ENCODE results near the gene HSF2. TPM values are rescaled to one million over a fixed set of nuclear protein-coding genes. Genes with fewer than 3 reads are reported as not detected.
A peak's percentile ranks its signal among the peaks of the same experiment; 100 is the strongest.

Gene HSF2
- total RNA-seq: 10 to 100 TPM; 41.8 to 47.6 TPM
- 18.0 TPM for polyA plus RNA-seq (2013, experiment 1 of 2)
- polyA plus RNA-seq (2013, experiment 2 of 2): 16.5 TPM
- 18.9 to 63.1 (median 40.4) reads per million in 172 experiments for total RNA-seq

GRCh38 chr6:122399348-122400120, at the start of gene HSF2:
Gene HSF2 (plus strand): TSS chr6:122399652. CDS start chr6:122399738, 86 bp downstream.
- Mint-ChIP-seq H3K4me1 (ENCODE audit: low read depth) (peaks cover 42% of the 10 kb centered on the region), H3K4me3 (peak within 1 kb of the TSS; percentile 100), H3K9me3 (no peaks in the 10 kb centered on the region), H3K27me3 (no peaks in the 10 kb centered on the region), H3K27ac (peak within 1 kb of the TSS; percentile 86), H3K36me3 (ENCODE audit: low read depth) (peaks cover 24% of the 10 kb centered on the region)
- peak; percentile 24 for TF ChIP-seq CTCF (IDR thresholded peaks at IDR 0.05)
- Histone ChIP-seq H3K4me1 (ENCODE audit: insufficient read depth, low read length) (peaks cover 12% of the 10 kb centered on the region), H3K27ac (ENCODE audit: low read depth in 1 of 2, low read length in 2 of 2) (peak within 1 kb of the TSS; percentile 70 to 89), H3K4me3 (ENCODE audit: low read length) (peak within 1 kb of the TSS; percentile 94), H3K27me3 (ENCODE audit: control insufficient read depth in 1 of 2, insufficient read depth in 2 of 2, low read length in 2 of 2) (no peaks in the 10 kb centered on the region), H3K9me3 (ENCODE audit: control insufficient read depth in 1 of 2, insufficient read depth in 1 of 2, low read length in 2 of 2) (no peaks in the 10 kb centered on the region), H3K36me3 (ENCODE audit: insufficient read depth, low read length) (no peaks in the 10 kb centered on the region)
- intact Hi-C loops (cut with DNase I, micrococcal nuclease): loop anchor here (1.0 to 10.0 kb wide), 4 partner anchors 53 to 1065 kb away; partner anchors contain the start of genes SERINC1 (in 2 of the 2) and TBC1D32 (in 1 of the 2)
- CTCF ChIA-PET: interaction anchor here (0.9 to 1.5 kb wide), 3 partner anchors 53 to 72 kb away, joined by 3 to 8 read pairs (median 4); partner anchors contain the start of gene SERINC1
- POLR2A ChIA-PET: interaction anchor here (0.6 to 1.6 kb wide), 8 partner anchors 9 to 131 kb away, joined by 3 to 26 read pairs (median 4); partner anchors contain the start of gene SERINC1
- DNase-seq: peak; percentile 86 to 98 (median 91)
- peak; percentile 94 for ATAC-seq (ENCODE audit: poor library complexity)

- Histone ChIP-seq H3K4me3 (ENCODE audit: low read length) (no peak overlapping the region), H3K9me3 (ENCODE audit: control insufficient read depth in 1 of 2, insufficient read depth in 1 of 2, low read length in 2 of 2) (no peaks in the 10 kb centered on the region), H3K27ac (ENCODE audit: low read depth in 1 of 2, low read length in 2 of 2) (no peak overlapping the region), H3K27me3 (ENCODE audit: control insufficient read depth in 1 of 2, insufficient read depth in 2 of 2, low read length in 2 of 2) (no peaks in the 10 kb centered on the region), H3K36me3 (ENCODE audit: insufficient read depth, low read length) (no peaks in the 10 kb centered on the region), H3K4me1 (ENCODE audit: insufficient read depth, low read length) (no peaks in the 10 kb centered on the region)
- Mint-ChIP-seq H3K27me3 (peaks cover 22% of the 10 kb centered on the region), H3K36me3 (ENCODE audit: low read depth) (no peaks in the 10 kb centered on the region), H3K4me3 (no peak overlapping the region), H3K4me1 (ENCODE audit: low read depth) (no peaks in the 10 kb centered on the region), H3K27ac (no peak overlapping the region), H3K9me3 (no peaks in the 10 kb centered on the region)
- DNase-seq (no peak), ATAC-seq (ENCODE audit: poor library complexity) (no peak)
- intact Hi-C loops (cut with DNase I, micrococcal nuclease): no loop called here
- CTCF ChIA-PET: no interaction called here
- POLR2A ChIA-PET: no interaction called here
- TF ChIP-seq CTCF (IDR thresholded peaks at IDR 0.05): no peak
Measured at GRCh38 chr6:122352981-122353664, 46.3 kb upstream of the HSF2 start.

- ChIA-PET POLR2A (no interaction called here), CTCF (interaction anchor here (0.6 kb wide), 1 partner anchor 204 kb away, joined by 3 read pairs; no protein-coding TSS in a partner anchor)
- no peak overlapping the region for H3K27ac ChIP-seq (ENCODE audit: low read depth in 1 of 2, low read length in 2 of 2)
- Mint-ChIP-seq H3K27ac (no peak overlapping the region), H3K4me3 (no peak overlapping the region), H3K27me3 (peaks cover 6% of the 10 kb centered on the region), H3K36me3 (ENCODE audit: low read depth) (no peaks in the 10 kb centered on the region), H3K4me1 (ENCODE audit: low read depth) (no peaks in the 10 kb centered on the region), H3K9me3 (no peaks in the 10 kb centered on the region)
- intact Hi-C loops (cut with DNase I, micrococcal nuclease): no loop called here
- no peaks in the 10 kb centered on the region for H3K4me1 ChIP-seq (ENCODE audit: insufficient read depth, low read length)
- no peaks in the 10 kb centered on the region for H3K36me3 ChIP-seq (ENCODE audit: insufficient read depth, low read length)
- H3K4me3 ChIP-seq (ENCODE audit: low read length): no peak overlapping the region
- no peaks in the 10 kb centered on the region for H3K27me3 ChIP-seq (ENCODE audit: control insufficient read depth in 1 of 2, insufficient read depth in 2 of 2, low read length in 2 of 2)
- TF ChIP-seq CTCF (IDR thresholded peaks at IDR 0.05): no peak
- no peaks in the 10 kb centered on the region for H3K9me3 ChIP-seq (ENCODE audit: control insufficient read depth in 1 of 2, insufficient read depth in 1 of 2, low read length in 2 of 2)
- no peak for ATAC-seq (ENCODE audit: poor library complexity)
- no peak for DNase-seq
Measured at GRCh38 chr6:122360809-122361208, 38.6 kb upstream of the HSF2 start.
